Heart left ventricle (tissue), 13 donors: ENCODE measurements around the gene MOCS2.

ENCODE experiments used
- CTCF ChIP-seq, 12 donors: fragments of 200-600 bp; sonication (generic) in 4 of 12; IDR thresholded peaks; one replicate each; pipeline versions ENCODE4 v1.5.0 to v1.8.0; 2018 to 2022; ENCODE audit warnings: antibody characterized with exemption in 12 of 12, mild to moderate bottlenecking in 5 of 12
- POLR2A ChIP-seq, 2 donors: fragments of 450-650 bp; IDR thresholded peaks; one replicate each; pipeline ENCODE4 v1.6.1; 2017; ENCODE audit warnings: antibody characterized with exemption in 2 of 2, mild to moderate bottlenecking in 2 of 2, moderate library complexity in 2 of 2
- donor health status: ischemic (EF 13 %, LVEDD 7.1; RV severe dilation, severe dysfunction).
- donor health status: DM: no; HTN: yes; CAD: no.
- donor health status: DM: no; HTN: no; CAD: no.
- donor health status: ischemic (EF 25% LVEDD 6.9; RV normal size, moderate dysfunction).
- donor health status: ischemic (EF 25% LVEDD 5.7; RV mildly dilated, moderate dysfunction).
- donor health status: ischemic (EF 35%, LVEDD 5.7; RV mildly dilated, moderate dysfunction).
- donor health status: nonischemic (EF 11% LVEDD 7.7; RV severe dilation, severe dysfunction).
- donor health status: DM: yes; HTN: yes; CAD: no.
- donor health status: PGD.
- donor health status: ischemic (EF 29% LVEDD 5.4; RV normal size, mild dysfunction).
- donor health status: nonischemic (EF 23%, LVEDD 6.1; RV moderate dilation, normal function).

GRCh38 chr5:53063176-53063575 is 46.4 kb downstream of the MOCS2 start:
- TF ChIP-seq CTCF (IDR thresholded peaks at IDR 0.05) (no peak), POLR2A (IDR thresholded peaks at IDR 0.05) (no peak)
